Measurements from ENCODE around the gene GPX4. TPM values are rescaled to one million over a fixed set of nuclear protein-coding genes. Genes with fewer than 3 reads are reported as not detected.

The GPX4 gene
- polyA plus RNA-seq, 4 donors, result 240 to 321 (median 259) TPM

DNA sequence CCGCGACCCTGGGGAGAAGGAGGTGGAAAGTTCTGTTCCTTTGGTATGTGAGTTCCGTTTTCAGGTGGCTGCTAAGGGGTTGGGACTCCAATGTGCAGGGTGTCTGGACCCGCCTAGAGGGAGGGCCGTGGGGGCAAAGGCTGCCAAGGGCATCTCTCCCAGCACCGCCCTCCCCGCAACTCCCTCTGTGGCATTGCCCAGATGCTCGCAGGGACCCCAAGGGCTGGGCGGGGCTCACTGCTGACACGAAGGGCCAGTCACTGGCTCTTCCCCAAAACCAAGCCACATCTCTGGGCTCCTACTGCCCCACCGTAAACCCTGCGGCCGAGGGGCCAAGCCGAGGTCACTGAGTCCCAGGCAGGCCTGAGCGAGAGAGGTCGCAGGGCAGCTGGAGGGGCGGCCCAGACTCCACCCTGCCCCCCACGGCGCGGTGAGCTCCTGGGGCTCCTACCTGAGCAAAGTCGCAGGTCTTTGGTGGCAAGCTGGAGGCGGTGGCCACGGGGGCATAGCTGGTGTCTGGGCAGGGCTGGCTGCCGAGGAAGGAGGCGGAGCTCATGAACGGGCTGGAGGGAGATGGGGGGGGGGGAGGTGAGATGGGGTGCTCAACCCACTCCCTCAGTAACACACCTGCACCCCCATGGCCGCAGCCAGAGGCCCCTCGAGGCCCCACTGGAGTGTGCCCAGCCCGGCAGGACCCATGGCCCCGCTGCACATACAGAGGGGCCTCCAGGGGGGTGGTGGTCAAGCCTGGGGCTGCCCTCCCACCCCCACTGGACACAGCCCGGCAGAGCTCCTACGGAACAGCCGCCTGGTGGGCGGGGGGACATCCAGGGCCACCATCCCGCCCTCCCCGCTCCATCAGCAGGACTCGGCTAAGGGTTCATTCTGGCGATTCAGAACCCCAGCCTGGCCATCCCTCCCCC is 43.3 kb downstream of the GPX4 start:
- no peak for DNase-seq (ENCODE audit: low read depth in 4 of 4, low spot score in 2 of 4)

DNA sequence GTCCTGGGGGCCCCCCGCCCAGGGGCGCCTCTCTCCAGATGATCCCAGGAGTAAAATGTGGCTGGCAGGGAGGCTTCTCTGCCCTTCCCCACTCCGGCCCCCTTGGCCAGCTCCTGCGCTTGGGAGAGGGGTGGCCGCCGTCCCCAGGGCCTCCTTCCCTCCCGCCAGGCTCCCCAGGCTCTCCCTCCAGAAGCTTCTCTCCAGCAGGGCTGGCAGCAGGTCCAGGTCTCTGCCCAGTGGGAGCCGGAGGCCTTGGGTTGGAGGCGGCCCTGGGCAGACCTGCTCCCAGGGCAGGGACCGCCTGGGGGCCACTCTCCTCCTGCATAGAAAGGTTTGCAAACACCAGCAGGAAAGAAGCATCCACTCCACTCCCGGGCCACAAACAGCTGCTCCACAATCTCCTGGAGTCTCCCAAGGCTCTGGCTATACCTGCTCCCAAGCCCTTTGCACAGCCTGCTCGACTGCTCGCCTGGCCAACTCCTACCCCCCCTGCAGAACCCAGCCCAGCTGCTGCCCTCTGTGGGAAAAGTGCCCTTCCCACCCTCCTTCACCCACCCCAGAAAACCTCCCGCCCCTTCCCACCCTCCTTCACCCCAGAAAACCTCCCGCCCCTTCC is 44.2 kb downstream of the GPX4 start:
- DNase-seq (ENCODE audit: low read depth in 4 of 4, low spot score in 2 of 4), result no peak

DNA sequence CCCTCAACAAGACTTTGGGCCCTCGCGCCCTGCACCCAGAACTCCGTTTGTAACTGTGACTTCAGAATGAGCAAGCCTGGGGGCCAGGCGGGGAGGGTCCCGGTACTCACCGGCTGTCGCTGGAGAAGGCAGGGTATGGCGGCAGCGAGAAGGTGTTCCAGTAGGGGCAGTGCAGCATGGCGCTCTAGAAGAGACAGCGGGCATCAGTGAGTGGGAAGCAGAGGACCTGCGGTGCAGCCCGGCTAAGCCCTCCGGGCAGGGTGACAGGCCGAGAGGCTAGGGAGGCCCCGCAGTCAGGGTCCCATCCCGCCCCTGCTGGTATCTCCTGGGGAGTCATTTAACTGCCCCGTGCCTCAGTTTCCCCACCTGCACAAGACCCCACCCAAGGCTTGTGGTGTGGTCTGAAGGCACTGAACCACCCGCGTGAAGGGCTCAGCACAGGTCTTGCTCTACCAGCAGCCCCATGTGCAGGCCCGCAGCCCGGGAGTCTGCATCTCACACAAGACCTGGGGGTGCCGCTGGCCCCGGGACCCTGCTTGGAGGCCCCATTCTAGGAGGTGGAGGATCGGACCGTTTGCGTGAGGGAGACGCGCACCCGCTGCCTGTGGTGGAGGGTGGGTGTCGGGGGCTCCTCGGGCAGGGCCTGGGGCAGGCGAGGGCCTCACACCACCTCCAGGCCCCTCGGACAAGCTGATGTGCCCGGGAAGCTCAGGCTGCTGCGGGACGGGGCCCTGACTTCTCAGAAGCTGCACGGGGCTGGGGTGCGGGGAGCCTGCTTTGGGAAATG is 45.7 kb downstream of the GPX4 start:
- DNase-seq (ENCODE audit: low read depth in 4 of 4, low spot score in 2 of 4), result no peak

DNA sequence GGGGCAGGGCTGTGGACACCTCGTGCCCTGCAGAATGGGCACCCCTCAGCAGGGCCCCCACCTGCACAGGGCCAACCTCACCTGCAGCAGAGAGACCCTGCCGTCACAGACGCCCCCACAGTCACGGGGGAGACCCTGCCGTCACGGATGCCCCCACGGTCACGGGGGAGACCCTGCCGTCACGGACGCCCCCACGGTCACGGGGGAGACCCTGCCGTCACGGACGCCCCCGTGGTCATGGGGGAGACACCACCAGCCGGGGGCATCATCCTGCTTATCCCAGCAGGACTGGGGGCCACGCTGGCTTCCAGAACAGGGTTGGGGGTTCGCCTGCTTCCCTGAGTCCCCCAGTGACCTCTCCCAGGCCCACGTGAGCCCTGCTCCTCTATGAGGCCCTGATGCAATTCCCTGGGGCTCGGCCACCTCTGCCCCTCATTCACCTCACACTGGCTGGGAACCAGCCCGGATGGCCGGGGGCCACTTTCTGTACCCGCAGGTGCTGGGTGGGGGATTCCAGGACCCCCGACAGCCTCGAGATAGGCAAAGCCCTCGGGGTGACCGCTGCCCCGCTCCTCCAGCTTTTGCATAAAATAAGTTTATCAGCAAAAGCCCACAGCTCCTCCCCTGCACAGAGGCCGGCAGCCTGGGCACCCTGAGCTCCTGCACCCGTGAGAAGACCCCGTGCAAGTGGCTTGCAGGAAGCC is 46.7 kb downstream of the GPX4 start:
- DNase-seq (ENCODE audit: low read depth in 4 of 4, low spot score in 2 of 4), result no peak

DNA sequence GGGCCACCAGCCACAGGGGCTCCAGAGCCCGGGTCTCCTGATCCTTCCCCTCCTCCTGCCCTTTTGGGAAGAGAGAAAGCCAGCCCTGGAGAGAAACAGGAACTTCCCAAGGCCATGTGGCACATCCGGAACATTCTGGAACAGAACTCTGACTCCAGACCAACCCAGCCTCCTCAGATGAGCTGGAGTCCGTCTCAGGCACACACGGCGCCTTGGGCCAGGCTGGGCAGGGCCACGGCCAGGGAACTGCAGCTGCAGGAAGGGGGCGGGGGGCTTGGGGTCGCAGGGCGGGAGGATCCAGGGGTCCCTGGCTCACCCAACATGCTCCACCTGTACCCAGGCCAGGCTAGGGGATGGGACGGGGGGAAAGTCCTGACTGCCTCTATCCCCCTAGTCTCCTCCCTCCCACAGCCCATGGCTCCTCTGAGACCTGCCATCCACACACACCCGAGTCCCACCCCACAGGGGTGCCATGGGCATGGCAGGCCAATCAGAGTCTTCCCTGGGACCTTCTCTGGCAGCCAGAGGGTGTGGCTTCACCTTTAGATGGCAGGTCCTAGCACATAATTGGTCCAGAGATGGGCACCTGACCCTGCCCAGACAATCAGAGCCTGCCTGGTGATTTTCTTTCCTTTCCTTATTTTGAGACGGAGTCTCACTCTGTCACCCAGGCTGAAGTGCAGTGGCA is 47.4 kb downstream of the GPX4 start:
- DNase-seq (ENCODE audit: low read depth in 4 of 4, low spot score in 2 of 4), result no peak

DNA sequence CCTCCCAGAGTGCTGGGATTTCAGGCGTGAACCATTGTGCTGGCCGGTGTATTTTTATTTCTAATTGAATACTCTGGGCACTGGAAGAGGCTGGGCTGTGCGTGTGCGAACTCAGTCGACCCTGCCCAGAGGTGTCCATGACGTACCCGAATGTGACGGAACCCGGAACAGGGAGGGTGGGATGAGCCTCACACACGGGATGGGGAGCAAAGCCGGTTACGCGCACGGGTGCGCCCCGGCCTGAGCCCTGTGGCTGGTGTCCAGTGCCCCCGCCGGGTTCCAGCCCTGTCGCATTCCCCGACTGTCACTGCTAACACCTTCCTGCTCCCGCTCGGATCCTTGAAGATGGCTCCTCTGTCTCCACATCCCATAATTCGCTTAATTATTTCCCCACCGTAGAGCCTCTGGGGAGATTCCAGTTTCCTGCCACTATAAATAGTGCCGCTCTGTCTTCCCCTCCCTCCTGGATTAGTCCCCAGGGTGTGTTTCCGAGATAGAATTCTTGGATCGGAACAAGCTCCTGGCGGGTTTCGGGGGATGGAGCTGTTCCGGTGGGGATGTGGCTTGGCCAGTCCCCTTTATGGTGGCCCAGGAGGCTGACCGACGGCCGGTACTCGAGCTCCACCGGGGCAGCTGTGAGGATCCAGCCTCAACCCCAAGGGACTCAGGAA is 48.3 kb downstream of the GPX4 start:
- DNase-seq (ENCODE audit: low read depth in 4 of 4, low spot score in 2 of 4), result no peak

DNA sequence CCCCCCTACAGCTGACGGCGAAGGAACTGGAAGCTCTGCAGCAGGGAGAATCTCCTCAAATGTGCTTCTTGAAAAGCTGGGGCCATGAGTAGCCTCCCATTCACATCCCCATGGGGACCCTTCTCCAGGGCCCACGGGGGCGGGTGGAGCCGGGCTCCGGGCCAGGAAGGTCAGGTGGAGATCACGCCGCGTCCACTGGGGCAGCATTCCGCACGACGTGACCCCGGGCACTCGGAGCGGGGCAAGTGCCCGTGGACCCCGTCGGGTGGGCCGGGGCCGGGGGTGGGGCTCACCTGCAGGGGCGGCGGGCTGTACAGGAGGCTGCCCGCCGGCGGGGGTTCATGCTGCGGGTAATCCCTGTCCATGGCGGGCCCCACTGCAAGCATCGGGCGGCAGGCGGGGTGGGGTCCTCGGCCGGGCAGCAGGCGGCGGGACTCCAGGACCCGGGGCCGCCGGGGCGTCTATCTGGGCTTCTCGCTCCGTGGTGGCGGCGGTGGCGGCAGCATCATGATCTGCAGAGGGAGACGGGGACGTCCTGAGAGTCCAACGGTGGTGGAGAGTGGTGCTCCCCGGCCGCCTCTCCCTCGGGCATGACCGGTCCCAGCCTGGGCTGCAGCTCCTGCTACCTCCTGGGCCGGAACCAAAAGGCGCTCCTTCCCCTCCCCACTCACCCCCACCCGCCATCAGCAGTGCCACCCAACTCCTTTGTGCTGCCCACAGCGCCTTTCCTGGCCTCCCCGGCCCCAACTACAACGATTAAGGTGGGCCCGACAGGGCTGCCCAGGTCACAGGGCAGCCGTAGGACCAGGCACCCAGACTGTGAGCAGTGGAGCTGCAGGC is 50.3 kb downstream of the GPX4 start:
- DNase-seq (ENCODE audit: low read depth in 4 of 4, low spot score in 2 of 4), result no peak

DNA sequence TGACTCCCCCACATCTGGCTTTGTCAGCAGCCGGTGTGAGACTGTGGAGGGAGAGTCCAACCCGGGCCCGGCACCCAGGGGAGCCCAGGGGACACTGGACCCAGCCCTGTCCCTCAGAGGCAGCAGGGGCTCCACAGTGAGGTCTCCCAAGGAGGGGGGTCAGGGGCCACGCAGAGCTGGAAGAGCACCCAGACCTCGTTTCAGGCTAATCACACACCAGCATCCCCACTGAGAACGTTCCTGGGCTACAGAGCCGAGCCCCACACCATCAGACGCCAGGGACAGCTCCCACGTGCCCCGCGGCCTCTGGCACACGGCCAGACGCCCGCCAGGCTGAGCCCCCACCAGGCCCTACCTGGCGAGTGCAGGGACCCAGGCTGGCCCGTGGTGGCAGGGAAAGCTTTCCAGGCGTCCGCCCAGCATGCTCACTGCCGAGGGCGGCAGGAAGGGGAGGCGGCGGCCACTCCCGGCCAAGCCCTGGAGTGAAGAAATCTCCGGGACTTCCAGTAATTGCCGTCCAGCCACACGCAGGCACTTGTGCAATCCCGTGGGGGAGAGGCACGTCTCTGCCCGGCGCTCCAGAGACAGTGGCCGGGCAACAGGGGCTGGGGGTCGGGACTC is 51.0 kb downstream of the GPX4 start:
- no peak for DNase-seq (ENCODE audit: low read depth in 4 of 4, low spot score in 2 of 4)

DNA sequence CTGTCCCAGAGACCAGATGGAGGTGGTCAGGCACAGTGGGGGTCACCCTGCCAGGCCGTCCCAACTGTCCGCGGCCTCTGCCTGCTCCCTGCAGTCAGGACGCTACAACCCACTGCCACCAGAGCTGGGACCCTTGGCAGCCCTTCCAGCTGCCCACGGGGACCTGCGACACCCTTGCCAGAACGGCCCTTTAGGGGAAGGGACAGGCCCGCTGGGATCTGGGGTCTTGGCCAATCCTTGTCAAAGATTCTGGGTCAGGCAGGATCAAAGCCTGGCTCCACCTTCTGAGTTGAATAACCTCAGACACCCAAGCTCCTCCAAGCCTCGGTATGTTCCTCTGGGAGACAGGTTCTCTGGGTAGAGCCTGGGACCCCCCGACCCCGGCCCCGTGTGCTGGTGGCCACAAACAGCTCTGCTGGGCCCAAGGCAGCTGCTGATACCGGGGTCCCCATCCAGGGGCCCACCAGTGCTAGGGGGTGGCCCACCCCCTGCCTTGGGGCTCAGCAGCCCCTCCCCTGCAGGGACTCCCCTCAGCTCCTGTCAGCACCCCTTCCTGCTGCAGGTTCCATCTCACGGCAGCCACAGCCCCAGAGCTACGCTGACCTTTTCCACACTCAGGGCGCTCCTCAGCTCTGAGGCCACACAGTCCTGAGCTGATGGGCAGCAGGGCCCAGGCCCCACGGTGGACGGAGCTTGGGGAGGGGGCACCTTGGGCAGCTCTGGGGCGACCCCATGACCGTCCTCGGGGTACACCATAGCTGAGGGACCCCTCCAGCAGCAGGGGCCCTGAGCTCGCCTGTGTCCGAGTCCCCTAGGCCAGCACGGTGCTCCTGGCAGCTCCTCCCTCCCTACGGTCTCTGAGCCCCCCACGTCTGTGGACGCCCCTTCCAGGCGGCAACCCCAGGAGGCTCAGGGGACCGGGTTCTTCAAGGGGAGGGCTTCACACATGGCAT is 51.8 kb downstream of the GPX4 start:
- no peak for DNase-seq (ENCODE audit: low read depth in 4 of 4, low spot score in 2 of 4)

Other genes with a start within 250 kb of the GPX4 start
- gene CFD, start 244.3 kb upstream of the GPX4 start, polyA plus RNA-seq (ENCODE audit: insufficient read length in 4 of 4), result 1 to 10 TPM; 2.2 to 5.4 (median 4.3) TPM
- 10 to 100 TPM; 44.5 to 90.9 (median 64.0) TPM for gene MED16, start 210.8 kb upstream of the GPX4 start, polyA plus RNA-seq (ENCODE audit: insufficient read length in 4 of 4)
- not detected for gene RNU6-9, start 210.5 kb upstream of the GPX4 start, polyA plus RNA-seq (ENCODE audit: insufficient read length in 4 of 4)
- 10 to 100 TPM; 35.6 to 62.3 (median 53.4) TPM for gene R3HDM4, start 190.8 kb upstream of the GPX4 start, polyA plus RNA-seq (ENCODE audit: insufficient read length in 4 of 4)
- gene KISS1R, start 186.7 kb upstream of the GPX4 start, polyA plus RNA-seq (ENCODE audit: insufficient read length in 4 of 4), result 1 to 10 TPM in 2 of 4 donors, under 1 TPM in 2; 0.32 to 1.3 (median 1.00) TPM
- gene ARID3A, start 178.0 kb upstream of the GPX4 start, polyA plus RNA-seq (ENCODE audit: insufficient read length in 4 of 4), result 10 to 100 TPM; 16.3 to 37.2 (median 29.1) TPM
- gene WDR18, start 119.6 kb upstream of the GPX4 start, polyA plus RNA-seq (ENCODE audit: insufficient read length in 4 of 4), result 10 to 100 TPM; 33.2 to 68.7 (median 55.4) TPM
- 1 to 10 TPM in 2 of 4 donors, under 1 TPM in 2; 0.41 to 1.4 (median 1.0) TPM for gene GRIN3B, start 103.6 kb upstream of the GPX4 start, polyA plus RNA-seq (ENCODE audit: insufficient read length in 4 of 4)
- 100 to 1,000 TPM in 3 of 4 donors, 10 to 100 TPM in 1; 98.0 to 154 (median 130) TPM for gene TMEM259, start 82.9 kb upstream of the GPX4 start, polyA plus RNA-seq (ENCODE audit: insufficient read length in 4 of 4)
- not detected for gene RNU6-2, start 82.5 kb upstream of the GPX4 start, polyA plus RNA-seq (ENCODE audit: insufficient read length in 4 of 4)
- gene CNN2, start 77.4 kb upstream of the GPX4 start, polyA plus RNA-seq (ENCODE audit: insufficient read length in 4 of 4), result 100 to 1,000 TPM; 163 to 215 (median 186) TPM
- 10 to 100 TPM in 1 of 4 donors, 1 to 10 TPM in 3; 6.9 to 14.0 (median 8.5) TPM for gene ABCA7, start 63.9 kb upstream of the GPX4 start, polyA plus RNA-seq (ENCODE audit: insufficient read length in 4 of 4)
- gene ARHGAP45, start 36.8 kb upstream of the GPX4 start, polyA plus RNA-seq (ENCODE audit: insufficient read length in 4 of 4), result 10 to 100 TPM in 3 of 4 donors, 1 to 10 TPM in 1; 9.4 to 14.9 (median 12.2) TPM
- gene POLR2E, start 8.6 kb upstream of the GPX4 start, polyA plus RNA-seq (ENCODE audit: insufficient read length in 4 of 4), result 100 to 1,000 TPM; 139 to 183 (median 154) TPM
- 10 to 100 TPM; 15.2 to 22.8 (median 20.1) TPM for gene SBNO2, start 70.3 kb downstream of the GPX4 start, polyA plus RNA-seq (ENCODE audit: insufficient read length in 4 of 4)
- gene STK11, start 101.8 kb downstream of the GPX4 start, polyA plus RNA-seq (ENCODE audit: insufficient read length in 4 of 4), result 10 to 100 TPM; 59.1 to 64.4 (median 61.9) TPM
- gene CBARP, start 134.0 kb downstream of the GPX4 start, polyA plus RNA-seq (ENCODE audit: insufficient read length in 4 of 4), result 1 to 10 TPM; 1.1 to 5.9 (median 3.5) TPM
- gene ATP5F1D, start 137.8 kb downstream of the GPX4 start, polyA plus RNA-seq (ENCODE audit: insufficient read length in 4 of 4), result 100 to 1,000 TPM in 3 of 4 donors, 10 to 100 TPM in 1; 83.4 to 185 (median 127) TPM
- gene MIDN, start 144.6 kb downstream of the GPX4 start, polyA plus RNA-seq (ENCODE audit: insufficient read length in 4 of 4), result 10 to 100 TPM; 39.9 to 83.0 (median 65.7) TPM
- gene CIRBP, start 165.3 kb downstream of the GPX4 start, polyA plus RNA-seq (ENCODE audit: insufficient read length in 4 of 4), result 1,000 to 10,000 TPM in 1 of 4 donors, 100 to 1,000 TPM in 3; 787 to 1,013 (median 826) TPM
- 10 to 100 TPM; 13.3 to 30.9 (median 26.1) TPM for gene FAM174C, start 171.5 kb downstream of the GPX4 start, polyA plus RNA-seq (ENCODE audit: insufficient read length in 4 of 4)
- gene EFNA2, start 181.9 kb downstream of the GPX4 start, polyA plus RNA-seq (ENCODE audit: insufficient read length in 4 of 4), result 1 to 10 TPM; 1.8 to 5.8 (median 4.3) TPM